ENCODE results near the gene TIMM10.
A peak's percentile ranks its signal among the peaks of the same experiment; 100 is the strongest.

Gene TIMM10

DNA sequence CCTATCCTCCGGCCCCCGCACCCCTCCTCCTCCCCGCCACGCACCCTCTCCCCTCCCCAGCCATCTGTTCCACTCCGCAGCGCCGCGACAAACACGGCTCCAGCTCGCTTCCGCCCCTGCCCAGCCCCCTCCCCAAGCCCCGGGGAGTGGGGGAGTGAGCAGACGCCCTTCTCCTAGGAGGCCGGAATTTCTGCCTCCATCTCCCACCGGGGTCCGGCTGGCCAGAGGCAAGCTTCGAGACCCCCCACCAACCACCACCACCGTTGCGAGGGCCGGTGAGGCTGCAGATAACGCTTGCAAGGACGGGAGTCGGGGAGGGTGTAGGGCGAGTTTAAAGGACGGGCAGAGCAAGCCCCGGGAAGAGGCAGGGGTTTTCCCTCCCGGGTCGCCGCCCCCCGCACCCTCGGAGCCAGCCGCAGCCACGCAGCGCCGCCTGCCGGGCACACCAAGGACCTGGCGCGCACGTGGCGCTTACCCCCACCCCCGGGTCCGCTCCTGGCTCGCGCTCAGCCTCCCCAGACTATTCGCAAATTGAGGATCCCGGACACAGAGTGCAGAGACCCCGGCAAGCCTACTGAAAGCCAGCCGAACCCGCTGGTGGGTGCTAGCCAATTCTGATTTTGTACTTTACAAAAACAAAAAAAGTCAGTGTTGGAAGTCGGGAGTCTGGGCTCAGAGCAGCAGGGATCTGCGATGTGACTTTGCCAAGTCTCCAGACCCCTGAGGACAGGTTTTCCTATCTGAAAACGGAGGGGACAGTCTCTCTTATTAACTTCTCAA is 47.6 kb downstream of the TIMM10 start:
- H3K27ac ChIP-seq: no peak overlapping the region
- TF ChIP-seq CTCF (IDR thresholded peaks at IDR 0.05): peak; percentile 81
- TF ChIP-seq ZFX (IDR thresholded peaks at IDR 0.05; ENCODE audit: borderline replicate concordance): no peak

DNA sequence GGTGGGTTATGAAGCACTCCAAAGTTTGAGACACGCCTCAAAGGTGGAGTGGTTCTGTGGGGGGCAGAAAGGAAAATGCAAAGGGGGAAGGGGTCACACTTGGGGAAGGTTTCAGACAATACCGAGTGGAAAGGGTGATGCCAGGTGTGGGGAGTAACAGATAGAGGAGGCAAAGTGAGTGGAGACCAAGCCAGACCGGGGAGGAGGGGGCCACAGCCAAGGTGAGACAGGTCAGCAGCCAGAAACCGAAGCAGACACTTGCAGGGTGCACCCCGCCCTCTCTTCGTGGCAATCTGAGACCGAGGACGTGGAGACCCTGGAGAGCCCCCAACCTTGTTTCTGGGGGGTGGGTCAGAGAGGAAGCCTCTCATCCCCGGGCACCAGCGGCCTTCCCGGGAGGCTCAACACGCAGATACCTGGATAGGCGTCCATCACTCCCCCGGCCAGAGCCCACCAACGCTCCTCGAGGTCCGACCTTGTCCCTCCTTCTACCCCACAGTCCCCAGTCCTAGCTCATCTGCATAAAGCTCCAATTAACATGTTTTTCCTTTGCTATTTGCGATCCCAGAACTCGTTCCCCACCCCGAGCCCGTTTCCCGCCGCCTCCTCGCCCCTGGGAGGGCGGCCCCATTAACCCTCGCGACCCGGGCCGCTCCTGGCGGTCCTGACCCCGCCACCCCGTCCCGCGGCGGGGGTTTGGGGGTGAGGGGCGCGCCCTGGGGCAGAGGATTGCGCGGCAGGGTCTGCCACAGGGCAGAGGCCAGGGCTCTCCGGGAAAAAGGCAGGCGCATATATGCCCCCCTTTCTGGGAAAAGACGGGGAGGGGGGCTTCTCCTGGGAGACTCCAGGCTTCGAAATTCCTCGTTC is 48.4 kb downstream of the TIMM10 start:
- H3K27ac ChIP-seq: no peak overlapping the region
- TF ChIP-seq ZFX (IDR thresholded peaks at IDR 0.05; ENCODE audit: borderline replicate concordance) (no peak), CTCF (IDR thresholded peaks at IDR 0.05) (no peak)

DNA sequence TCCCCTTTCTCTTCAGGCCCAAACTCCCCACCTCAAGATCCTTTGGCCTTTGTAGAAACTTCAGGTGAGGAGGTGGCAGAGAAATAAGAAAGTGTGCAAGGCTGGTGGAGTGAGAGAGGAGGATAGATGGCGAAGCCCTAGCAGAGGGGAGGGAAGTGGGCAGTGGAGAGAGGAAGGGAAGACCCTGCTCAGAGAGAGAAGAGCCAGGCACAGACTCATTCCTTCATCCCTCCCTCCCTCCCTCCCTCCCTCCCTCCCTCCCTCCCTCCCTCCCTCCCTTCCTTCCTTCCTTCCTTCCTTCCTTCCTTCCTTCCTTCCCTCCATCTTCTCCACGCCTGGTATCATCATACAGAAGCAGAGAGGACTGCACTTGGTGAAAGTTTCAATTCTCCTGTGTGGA is 49.2 kb downstream of the TIMM10 start:
- TF ChIP-seq ZFX (IDR thresholded peaks at IDR 0.05; ENCODE audit: borderline replicate concordance) (no peak), CTCF (IDR thresholded peaks at IDR 0.05) (no peak)
- H3K27ac ChIP-seq: no peak overlapping the region

DNA sequence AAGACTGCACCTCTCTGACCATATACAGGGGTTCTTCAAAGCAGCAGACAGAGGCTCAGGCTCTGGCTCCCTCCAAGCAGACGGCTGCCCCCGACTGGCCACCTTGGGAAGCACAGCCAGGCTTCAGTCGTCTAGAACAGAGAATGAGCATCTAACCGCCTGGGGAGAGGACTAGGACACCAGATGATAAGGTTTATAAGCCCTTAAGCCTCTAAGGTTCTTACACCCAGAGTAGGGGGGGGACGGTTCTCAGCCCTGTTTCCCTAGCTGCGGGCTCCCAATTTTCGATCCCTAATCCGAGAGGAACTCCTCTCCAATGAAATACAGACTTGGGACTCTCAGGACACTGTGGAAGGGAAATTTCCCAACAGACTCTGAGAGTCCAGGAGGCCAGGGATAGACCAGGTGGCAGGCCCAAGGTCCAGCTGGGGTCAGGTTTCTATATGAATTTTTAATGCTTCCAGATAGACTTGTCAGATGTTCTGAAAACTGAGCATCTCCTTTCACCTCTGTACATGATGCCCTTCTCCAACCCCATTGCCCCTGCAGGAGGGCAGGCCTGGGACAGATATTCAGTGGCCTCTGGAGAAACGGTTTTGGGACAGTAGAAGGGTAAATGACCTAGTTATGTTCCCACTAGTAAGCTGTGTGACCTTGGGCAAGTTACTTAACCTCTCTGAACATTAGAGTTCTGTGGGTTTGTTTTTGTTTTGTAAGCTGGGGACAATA is 50.0 kb downstream of the TIMM10 start:
- peak overlapping the region; percentile 27; the same call in 1 of the 2 replicates for H3K27ac ChIP-seq
- TF ChIP-seq CTCF (IDR thresholded peaks at IDR 0.05) (peak; percentile 88), ZFX (IDR thresholded peaks at IDR 0.05; ENCODE audit: borderline replicate concordance) (no peak)

- H3K27ac ChIP-seq: peak overlapping the region; percentile 27; the same call in 1 of the 2 replicates
- TF ChIP-seq CTCF (IDR thresholded peaks at IDR 0.05): no peak
These were observed 50.6 kb downstream of the TIMM10 start for GRCh38 chr11:57479911-57480310.

DNA sequence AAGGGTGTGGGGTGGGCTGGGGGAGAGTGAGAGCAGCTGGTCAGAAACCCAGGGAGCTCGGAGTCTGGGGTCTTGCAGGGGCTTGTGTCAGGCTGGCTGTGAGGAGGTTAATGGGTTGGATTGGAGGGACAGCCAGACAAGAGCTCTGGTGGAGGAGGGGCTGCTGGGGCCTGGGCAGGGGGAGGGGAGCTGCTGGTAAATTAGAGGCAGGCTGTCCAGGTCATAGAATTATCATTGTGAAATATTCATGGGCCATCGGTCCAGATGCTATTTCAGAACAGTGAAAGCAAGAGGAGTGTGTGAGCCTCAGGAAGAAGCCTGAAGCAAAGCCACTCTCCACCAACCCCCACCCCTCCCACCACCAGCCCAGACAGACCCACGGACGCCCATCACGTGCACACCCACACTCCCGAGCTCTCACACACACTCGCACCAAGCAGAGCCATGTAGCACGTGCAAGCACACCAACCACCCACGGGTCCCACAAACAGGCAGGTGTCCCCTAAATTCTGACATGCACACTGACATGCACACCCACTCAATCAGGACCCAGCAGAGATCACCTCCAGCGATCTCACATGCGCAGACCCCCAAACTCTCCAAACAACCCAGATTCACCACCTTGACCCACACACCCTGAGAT is 51.4 kb downstream of the TIMM10 start:
- H3K27ac ChIP-seq: no peak overlapping the region
- no peak for TF ChIP-seq CTCF (IDR thresholded peaks at IDR 0.05)
- TF ChIP-seq ZFX (IDR thresholded peaks at IDR 0.05; ENCODE audit: borderline replicate concordance): no peak

Measured in 22Rv1 (cell line).